B cell (primary cell): ENCODE data around the gene KCND2. TPM values are rescaled to one million over a fixed set of nuclear protein-coding genes. Genes with fewer than 3 reads are reported as not detected.

ENCODE experiments used
- ATAC-seq: fragments of 200-7000 bp; cut with Tn5 transposase; one replicate; pipeline ENCODE4 v1.10.0; 2021; ENCODE audit warnings: low read depth, mild to moderate bottlenecking, moderate number of reproducible peaks, moderate library complexity
- CTCF ChIA-PET: fragments of 350-600 bp; sonication (Branson Sonifier 250); formaldehyde crosslinking; loops from one replicate; lab custom pipeline; 2021; ENCODE audit warnings: antibody characterized with exemption, inconsistent platforms; lab: Charles Lee
- POLR2A ChIA-PET: fragments of 350-600 bp; sonication (Branson Sonifier 250); formaldehyde crosslinking; loops from one replicate; lab custom pipeline; 2021; ENCODE audit warnings: antibody characterized with exemption; lab: Charles Lee
- DNase-seq: peaks from one replicate; pipeline ENCODE4 v3.0.0; 2013
- H2AFZ ChIP-seq: 2 replicates; pipeline ENCODE4 v1.6.1; 2012; ENCODE audit warnings: mild to moderate bottlenecking, low read depth, low read length; ENCODE audit not compliant: insufficient read depth, poor library complexity, severe bottlenecking
- H3K27ac ChIP-seq, 2 donors: 1 replicate in 1 of 2; 2 replicates in 1 of 2; pipeline ENCODE4 v1.5.1; 2012 to 2013; ENCODE audit warnings: low read length in 2 of 2, mild to moderate bottlenecking in 2 of 2, moderate library complexity in 1 of 2
- H3K27me3 ChIP-seq, 4 experiments: fragments of 200-600 bp in 1 of 4; sonication (generic) in 1 of 4; replicated peaks in 1 of 4; 1 replicate in 2 of 4; 2 replicates in 2 of 4; pipeline versions ENCODE4 v1.6.1 to v1.7.0; 2013 to 2016; ENCODE audit warnings: low read length in 3 of 4, mild to moderate bottlenecking in 2 of 4, mixed read lengths in 1 of 4, moderate library complexity in 1 of 4; ENCODE audit not compliant: insufficient read depth in 4 of 4, control insufficient read depth in 3 of 4; ENCODE audit errors: control extremely low read depth in 1 of 4
- H3K36me3 ChIP-seq, 2 experiments: replicated peaks in 1 of 2; 1 replicate in 1 of 2; 2 replicates in 1 of 2; pipeline versions ENCODE4 v1.6.1 to v1.7.1; 2013; ENCODE audit warnings: low read length in 1 of 2; ENCODE audit not compliant: insufficient read depth in 2 of 2, control insufficient read depth in 1 of 2; ENCODE audit errors: control extremely low read depth in 1 of 2, extremely low read depth in 1 of 2
- H3K4me1 ChIP-seq, 2 donors: fragments of 200-600 bp in 1 of 2; sonication (generic) in 1 of 2; 1 replicate in 1 of 2; 2 replicates in 1 of 2; pipeline versions ENCODE4 v1.5.1 to v1.6.1; 2013 to 2017; ENCODE audit warnings: low read length in 2 of 2; ENCODE audit not compliant: control insufficient read depth in 2 of 2, insufficient read depth in 2 of 2
- H3K4me2 ChIP-seq: replicated peaks from 2 replicates; pipeline ENCODE3; 2012; ENCODE audit warnings: mild to moderate bottlenecking, low read depth, low read length; ENCODE audit not compliant: poor library complexity, severe bottlenecking
- H3K4me3 ChIP-seq, 5 experiments: fragments of 200-600 bp in 1 of 5; sonication (generic) in 1 of 5; 1 replicate in 3 of 5; 2 replicates in 2 of 5; pipeline versions ENCODE4 v1.5.1 to v1.7.0; 2011 to 2016; ENCODE audit warnings: low read length in 4 of 5, mild to moderate bottlenecking in 4 of 5, low read depth in 2 of 5, control low read depth in 1 of 5, moderate library complexity in 1 of 5; ENCODE audit not compliant: insufficient read depth in 1 of 5; ENCODE audit errors: control extremely low read depth in 1 of 5, extremely low read depth in 1 of 5
- H3K79me2 ChIP-seq: fragments of 200-600 bp; sonication (generic); one replicate; pipeline ENCODE4 v1.6.0; 2016; ENCODE audit warnings: low read length; ENCODE audit not compliant: control insufficient read depth, insufficient read depth
- H3K9ac ChIP-seq: fragments of 200-600 bp; sonication (generic); 2 replicates; pipeline ENCODE4 v1.6.1; 2017; ENCODE audit warnings: mild to moderate bottlenecking, low read length, moderate library complexity
- H3K9me3 ChIP-seq, 3 donors: one replicate each; pipeline versions ENCODE4 v1.6.1 to v1.7.1; 2013; ENCODE audit warnings: low read length in 2 of 3; ENCODE audit not compliant: control insufficient read depth in 2 of 3, insufficient read depth in 1 of 3; ENCODE audit errors: control extremely low read depth in 1 of 3
- H4K20me1 ChIP-seq: 2 replicates; pipeline ENCODE4 v1.6.0; 2012; ENCODE audit warnings: mild to moderate bottlenecking, low read length; ENCODE audit not compliant: insufficient read depth, control insufficient read depth, poor library complexity, severe bottlenecking
- H3K27ac Mint-ChIP-seq: one replicate; pipeline ENCODE4 v1.8.0; 2021; ENCODE audit warnings: mixed read lengths
- H3K27me3 Mint-ChIP-seq: one replicate; pipeline ENCODE4 v1.8.0; 2021; ENCODE audit warnings: mixed read lengths
- H3K4me1 Mint-ChIP-seq: one replicate; pipeline ENCODE4 v1.8.0; 2021; ENCODE audit warnings: mixed read lengths
- H3K4me3 Mint-ChIP-seq: one replicate; pipeline ENCODE4 v1.8.0; 2021; ENCODE audit warnings: mixed read lengths
- H3K9me3 Mint-ChIP-seq: one replicate; pipeline ENCODE4 v1.8.0; 2022; ENCODE audit warnings: mixed read lengths; ENCODE audit not compliant: insufficient read depth
- EZH2 ChIP-seq: IDR thresholded peaks from 2 replicates; pipeline ENCODE4 v1.6.1; 2012; ENCODE audit warnings: borderline replicate concordance, low read depth, mild to moderate bottlenecking, moderate library complexity, low read length; ENCODE audit not compliant: insufficient read depth, poor library complexity, severe bottlenecking
- WGBS: methylation state at CpG from one replicate; pipeline ENCODE4 v1.1.5; 2013; ENCODE audit warnings: missing lambda C conversion rate; ENCODE audit not compliant: insufficient coverage; 5-methylcytosine and 5-hydroxymethylcytosine counted together
- intact Hi-C: fragments of 100-400 bp; cut with micrococcal nuclease; formaldehyde crosslinking; loops from one replicate; pipeline ENCODE4 v1.10.0; 2022
- polyA plus RNA-seq: library from polyadenylated mRNA; depleted of rRNA; stranded (reverse); fragments of >200 nt; gene quantifications from 2 replicates; pipeline ENCODE4 v1.2.3, GENCODE V29; 2012
- total RNA-seq, 2 donors: library from RNA; stranded (reverse); fragments of 120-200 nt in 1 of 2; gene quantifications; 1 replicate in 1 of 2; 2 replicates in 1 of 2; pipeline versions ENCODE4 v1.2.3 to v1.2.4, GENCODE V29; 2013 to 2022
- TF ChIP-seq, protein P1 (sequence below): fragments of 200-600 bp; IDR thresholded peaks from one replicate; pipeline ENCODE4 v1.8.0; 2022; ENCODE audit warnings: antibody characterized with exemption, mild to moderate bottlenecking

The KCND2 gene
- total and polyA plus RNA-seq, 2 donors (not counting 1 experiment from before 2014, with no cell fraction given) = not detected

DNA sequence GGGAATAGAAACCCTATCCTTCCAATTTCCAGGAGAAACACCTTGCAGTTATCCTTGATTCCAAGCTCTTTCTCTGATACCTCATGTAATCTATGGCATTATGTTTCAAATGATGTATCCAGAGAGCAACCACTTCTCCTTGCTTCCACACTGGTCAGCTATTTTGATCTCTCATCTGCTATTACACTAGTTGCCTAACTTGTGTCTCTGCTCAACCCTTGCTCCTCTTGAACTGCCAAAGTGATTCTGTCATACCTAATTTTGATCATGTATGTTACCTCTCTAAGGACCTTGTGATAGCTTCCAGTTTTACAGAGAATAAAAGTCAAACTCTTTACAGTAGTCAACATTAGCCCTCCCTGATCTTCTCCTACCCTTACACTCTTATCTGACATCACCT, 90.4 kb downstream of the KCND2 start:
- H3K4me3 Mint-ChIP-seq = no peak overlapping the region
- no peak for TF ChIP-seq EZH2
- TF ChIP-seq, protein P1, sequence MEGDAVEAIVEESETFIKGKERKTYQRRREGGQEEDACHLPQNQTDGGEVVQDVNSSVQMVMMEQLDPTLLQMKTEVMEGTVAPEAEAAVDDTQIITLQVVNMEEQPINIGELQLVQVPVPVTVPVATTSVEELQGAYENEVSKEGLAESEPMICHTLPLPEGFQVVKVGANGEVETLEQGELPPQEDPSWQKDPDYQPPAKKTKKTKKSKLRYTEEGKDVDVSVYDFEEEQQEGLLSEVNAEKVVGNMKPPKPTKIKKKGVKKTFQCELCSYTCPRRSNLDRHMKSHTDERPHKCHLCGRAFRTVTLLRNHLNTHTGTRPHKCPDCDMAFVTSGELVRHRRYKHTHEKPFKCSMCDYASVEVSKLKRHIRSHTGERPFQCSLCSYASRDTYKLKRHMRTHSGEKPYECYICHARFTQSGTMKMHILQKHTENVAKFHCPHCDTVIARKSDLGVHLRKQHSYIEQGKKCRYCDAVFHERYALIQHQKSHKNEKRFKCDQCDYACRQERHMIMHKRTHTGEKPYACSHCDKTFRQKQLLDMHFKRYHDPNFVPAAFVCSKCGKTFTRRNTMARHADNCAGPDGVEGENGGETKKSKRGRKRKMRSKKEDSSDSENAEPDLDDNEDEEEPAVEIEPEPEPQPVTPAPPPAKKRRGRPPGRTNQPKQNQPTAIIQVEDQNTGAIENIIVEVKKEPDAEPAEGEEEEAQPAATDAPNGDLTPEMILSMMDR = no peak

DNA sequence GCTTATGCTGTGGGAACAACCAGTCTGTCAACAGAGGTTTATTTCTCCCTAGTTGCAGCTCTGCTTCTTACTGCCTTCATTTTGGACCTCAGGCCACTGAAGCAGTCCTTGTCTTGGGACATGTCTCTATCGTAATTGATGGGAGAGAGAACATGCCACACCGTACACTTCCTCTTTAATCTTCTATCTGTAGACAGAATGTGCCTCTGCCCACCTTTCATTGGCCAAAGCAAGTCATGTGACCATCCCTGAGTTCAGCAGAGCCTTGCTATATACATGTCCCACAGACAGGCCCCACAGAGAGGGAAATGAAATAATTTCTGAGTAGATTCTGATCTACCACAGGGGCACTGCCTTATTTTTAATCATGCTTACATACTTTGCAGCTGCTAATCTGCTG, 98.0 kb downstream of the KCND2 start:
- DNase-seq (no peak), ATAC-seq (no peak)
- Histone ChIP-seq H3K27ac (no peak overlapping the region), H3K9ac (no peak overlapping the region), H3K36me3 (no peaks in the 10 kb centered on the region), H3K79me2 (no peaks in the 10 kb centered on the region), H2AFZ (no peak overlapping the region), H3K4me1 (no peaks in the 10 kb centered on the region), H3K27me3 (no peaks in the 10 kb centered on the region), H3K9me3 (no peaks in the 10 kb centered on the region), H3K4me2 (no peak overlapping the region), H3K4me3 (no peak overlapping the region), H4K20me1 (no peaks in the 10 kb centered on the region)
- 100% methylated on average over 1 of the region's 2 CpGs for WGBS
- CTCF ChIA-PET = no interaction called here
- Mint-ChIP-seq H3K27me3 (no peaks in the 10 kb centered on the region), H3K4me1 (no peaks in the 10 kb centered on the region), H3K9me3 (no peaks in the 10 kb centered on the region), H3K4me3 (no peak overlapping the region), H3K27ac (no peak overlapping the region)
- intact Hi-C loops = no loop called here
- POLR2A ChIA-PET = no interaction called here
- TF ChIP-seq, protein P1 = no peak
- no peak for TF ChIP-seq EZH2

More for the DNA sequence above, 90.4 kb downstream of the KCND2 start:
- Mint-ChIP-seq H3K9me3 (no peaks in the 10 kb centered on the region), H3K27ac (no peak overlapping the region), H3K4me1 (no peaks in the 10 kb centered on the region), H3K27me3 (no peaks in the 10 kb centered on the region)
- no peaks in the 10 kb centered on the region for H4K20me1 ChIP-seq
- no peaks in the 10 kb centered on the region for H3K27me3 ChIP-seq
- ATAC-seq = no peak
- no peak overlapping the region for H2AFZ ChIP-seq
- no peaks in the 10 kb centered on the region for H3K36me3 ChIP-seq
- ChIA-PET POLR2A (no interaction called here), CTCF (no interaction called here)
- no peaks in the 10 kb centered on the region for H3K4me1 ChIP-seq
- H3K4me2 ChIP-seq = no peak overlapping the region
- no peak for DNase-seq
- H3K9me3 ChIP-seq = no peaks in the 10 kb centered on the region
- no peak overlapping the region for H3K9ac ChIP-seq
- H3K4me3 ChIP-seq = no peak overlapping the region
- no peak overlapping the region for H3K27ac ChIP-seq
- no peaks in the 10 kb centered on the region for H3K79me2 ChIP-seq
- intact Hi-C loops = no loop called here
